Memory B cell (primary cell): Measurements from ENCODE around the gene ERAS.

Experiments used
- ATAC-seq: fragments of 150-1000 bp; cut with Tn5 transposase; 2 replicates; pipeline ENCODE4 v1.10.0; 2021; ENCODE audit warnings: low read depth, mild to moderate bottlenecking, moderate library complexity
- DNase-seq, 2 donors: peaks; one replicate each; pipeline ENCODE4 v3.0.0; 2022; ENCODE audit warnings: low spot score in 2 of 2
- H3K27ac Mint-ChIP-seq: one replicate; pipeline ENCODE4 v1.8.0; 2022; ENCODE audit warnings: mild to moderate bottlenecking, moderate library complexity, mixed read lengths
- H3K27me3 Mint-ChIP-seq: one replicate; pipeline ENCODE4 v1.8.0; 2022; ENCODE audit warnings: mixed read lengths
- H3K36me3 Mint-ChIP-seq: one replicate; pipeline ENCODE4 v1.8.0; 2022; ENCODE audit warnings: mild to moderate bottlenecking, mixed read lengths
- H3K4me1 Mint-ChIP-seq: one replicate; pipeline ENCODE4 v1.8.0; 2022; ENCODE audit warnings: mixed read lengths
- H3K4me3 Mint-ChIP-seq: one replicate; pipeline ENCODE4 v1.8.0; 2022; ENCODE audit warnings: mild to moderate bottlenecking, moderate library complexity, mixed read lengths
- H3K9me3 Mint-ChIP-seq: one replicate; pipeline ENCODE4 v1.8.0; 2022; ENCODE audit warnings: mixed read lengths

ERAS gene

GRCh38 chrX:48826135-48826875, at the start of gene ERAS:
TSS of gene ERAS (plus strand) at chrX:48826513. CDS start at chrX:48829124, 2,611 bp downstream.
- no peak for DNase-seq
- Mint-ChIP-seq H3K4me3 (peak within 1 kb of the TSS; percentile 55), H3K4me1 (no peaks in the 10 kb centered on the region), H3K9me3 (no peaks in the 10 kb centered on the region), H3K27ac (no peak within 1 kb of the TSS), H3K36me3 (peaks cover 20% of the 10 kb centered on the region), H3K27me3 (peaks cover 12% of the 10 kb centered on the region)
- peak; percentile 71 for ATAC-seq

- no peak overlapping the region for H3K27ac Mint-ChIP-seq
- DNase-seq (no peak), ATAC-seq (no peak)
- no peak overlapping the region for H3K4me3 Mint-ChIP-seq
- H3K36me3 Mint-ChIP-seq = no peaks in the 10 kb centered on the region
- no peaks in the 10 kb centered on the region for H3K9me3 Mint-ChIP-seq
- peaks cover 10% of the 10 kb centered on the region for H3K27me3 Mint-ChIP-seq
- H3K4me1 Mint-ChIP-seq = no peaks in the 10 kb centered on the region
Observed at GRCh38 chrX:48776818-48777439, 49.4 kb upstream of the ERAS start.

GRCh38 chrX:48779399-48779798, 46.9 kb upstream of the ERAS start:
- H3K27me3 Mint-ChIP-seq = peaks cover 10% of the 10 kb centered on the region
- no peaks in the 10 kb centered on the region for H3K4me1 Mint-ChIP-seq
- H3K4me3 Mint-ChIP-seq = no peak overlapping the region
- no peaks in the 10 kb centered on the region for H3K36me3 Mint-ChIP-seq
- no peak overlapping the region for H3K27ac Mint-ChIP-seq
- DNase-seq = no peak
- no peak for ATAC-seq
- no peaks in the 10 kb centered on the region for H3K9me3 Mint-ChIP-seq

GRCh38 chrX:48781705-48782104, 44.6 kb upstream of the ERAS start:
- Mint-ChIP-seq H3K4me3 (no peak overlapping the region), H3K27me3 (peaks cover 12% of the 10 kb centered on the region), H3K4me1 (no peaks in the 10 kb centered on the region), H3K9me3 (no peaks in the 10 kb centered on the region), H3K36me3 (no peaks in the 10 kb centered on the region), H3K27ac (no peak overlapping the region)
- no peak for ATAC-seq
- DNase-seq = no peak

- Mint-ChIP-seq H3K9me3 (no peaks in the 10 kb centered on the region), H3K27me3 (peaks cover 14% of the 10 kb centered on the region), H3K36me3 (no peaks in the 10 kb centered on the region), H3K4me3 (no peak overlapping the region), H3K4me1 (no peaks in the 10 kb centered on the region), H3K27ac (no peak overlapping the region)
- DNase-seq (no peak), ATAC-seq (no peak)
Observed at GRCh38 chrX:48782216-48782615, 44.1 kb upstream of the ERAS start.

- ATAC-seq (no peak), DNase-seq (no peak)
- Mint-ChIP-seq H3K4me3 (no peak overlapping the region), H3K27ac (no peak overlapping the region), H3K9me3 (no peaks in the 10 kb centered on the region), H3K27me3 (peaks cover 16% of the 10 kb centered on the region), H3K36me3 (no peaks in the 10 kb centered on the region), H3K4me1 (no peaks in the 10 kb centered on the region)
Observed at GRCh38 chrX:48782795-48783194, 43.5 kb upstream of the ERAS start.

- H3K4me1 Mint-ChIP-seq = peaks cover 3% of the 10 kb centered on the region
- ATAC-seq = no peak
- peaks cover 22% of the 10 kb centered on the region for H3K27me3 Mint-ChIP-seq
- H3K36me3 Mint-ChIP-seq = no peaks in the 10 kb centered on the region
- no peak overlapping the region for H3K27ac Mint-ChIP-seq
- H3K4me3 Mint-ChIP-seq = no peak overlapping the region
- no peak for DNase-seq
- H3K9me3 Mint-ChIP-seq = no peaks in the 10 kb centered on the region
Observed at GRCh38 chrX:48784726-48785125, 41.6 kb upstream of the ERAS start.

- Mint-ChIP-seq H3K4me3 (no peak overlapping the region), H3K27ac (no peak overlapping the region), H3K9me3 (no peaks in the 10 kb centered on the region), H3K27me3 (peaks cover 25% of the 10 kb centered on the region), H3K4me1 (peaks cover 5% of the 10 kb centered on the region), H3K36me3 (no peaks in the 10 kb centered on the region)
- no peak for DNase-seq
- ATAC-seq = no peak
Observed at GRCh38 chrX:48785186-48785539, 41.1 kb upstream of the ERAS start.

- Mint-ChIP-seq H3K36me3 (no peaks in the 10 kb centered on the region), H3K9me3 (no peaks in the 10 kb centered on the region), H3K27ac (no peak overlapping the region), H3K27me3 (peaks cover 26% of the 10 kb centered on the region), H3K4me1 (peaks cover 5% of the 10 kb centered on the region), H3K4me3 (no peak overlapping the region)
- ATAC-seq (no peak), DNase-seq (no peak)
Observed at GRCh38 chrX:48785540-48786214, 40.6 kb upstream of the ERAS start.

GRCh38 chrX:48786341-48786800, 39.9 kb upstream of the ERAS start, which contains the start of gene GATA1:
TSS of gene GATA1 (plus strand) at chrX:48786590. CDS start at chrX:48791110, 4,520 bp downstream.
- H3K4me3 Mint-ChIP-seq = no peak within 1 kb of the TSS
- no peak for ATAC-seq
- H3K4me1 Mint-ChIP-seq = peaks cover 5% of the 10 kb centered on the region
- H3K27me3 Mint-ChIP-seq = peaks cover 26% of the 10 kb centered on the region
- no peaks in the 10 kb centered on the region for H3K9me3 Mint-ChIP-seq
- H3K27ac Mint-ChIP-seq = no peak within 1 kb of the TSS
- H3K36me3 Mint-ChIP-seq = no peaks in the 10 kb centered on the region
- DNase-seq = no peak

- DNase-seq = no peak
- no peak for ATAC-seq
- H3K36me3 Mint-ChIP-seq = no peaks in the 10 kb centered on the region
- H3K27ac Mint-ChIP-seq = no peak overlapping the region
- H3K27me3 Mint-ChIP-seq = peaks cover 26% of the 10 kb centered on the region
- no peaks in the 10 kb centered on the region for H3K9me3 Mint-ChIP-seq
- peaks cover 5% of the 10 kb centered on the region for H3K4me1 Mint-ChIP-seq
- H3K4me3 Mint-ChIP-seq = no peak overlapping the region
Observed at GRCh38 chrX:48786825-48787504, 39.3 kb upstream of the ERAS start.

- Mint-ChIP-seq H3K9me3 (no peaks in the 10 kb centered on the region), H3K4me1 (peaks cover 5% of the 10 kb centered on the region), H3K27me3 (peaks cover 26% of the 10 kb centered on the region), H3K4me3 (no peak overlapping the region), H3K36me3 (no peaks in the 10 kb centered on the region), H3K27ac (no peak overlapping the region)
- DNase-seq = no peak
- no peak for ATAC-seq
Observed at GRCh38 chrX:48787505-48788443, 38.5 kb upstream of the ERAS start.
